ENCODE data around the gene PPP1R14C.

- TF ChIP-seq ARNTL (CRISPR knock-in tag; IDR thresholded peaks at IDR 0.05; ENCODE audit: borderline replicate concordance, low read depth) (no peak), BACH2 (CRISPR knock-in tag; IDR thresholded peaks at IDR 0.05; ENCODE audit: borderline replicate concordance) (no peak), SNAI2 (CRISPR knock-in tag; IDR thresholded peaks at IDR 0.05) (no peak), ZC3H10 (CRISPR knock-in tag; IDR thresholded peaks at IDR 0.05) (no peak), ZFP3 (CRISPR knock-in tag; IDR thresholded peaks at IDR 0.05) (no peak), GLIS3 (CRISPR knock-in tag; IDR thresholded peaks at IDR 0.05) (no peak), ISL1 (CRISPR knock-in tag; IDR thresholded peaks at IDR 0.05) (no peak), ZNF565 (CRISPR knock-in tag; conservative IDR thresholded peaks at IDR 0.05; ENCODE audit: low read depth) (no peak), POU6F1 (CRISPR knock-in tag; IDR thresholded peaks at IDR 0.05; ENCODE audit: borderline replicate concordance, low read depth) (no peak), TOX (CRISPR knock-in tag; IDR thresholded peaks at IDR 0.05; ENCODE audit: borderline replicate concordance) (no peak)
- TF ChIP-seq, protein P1, sequence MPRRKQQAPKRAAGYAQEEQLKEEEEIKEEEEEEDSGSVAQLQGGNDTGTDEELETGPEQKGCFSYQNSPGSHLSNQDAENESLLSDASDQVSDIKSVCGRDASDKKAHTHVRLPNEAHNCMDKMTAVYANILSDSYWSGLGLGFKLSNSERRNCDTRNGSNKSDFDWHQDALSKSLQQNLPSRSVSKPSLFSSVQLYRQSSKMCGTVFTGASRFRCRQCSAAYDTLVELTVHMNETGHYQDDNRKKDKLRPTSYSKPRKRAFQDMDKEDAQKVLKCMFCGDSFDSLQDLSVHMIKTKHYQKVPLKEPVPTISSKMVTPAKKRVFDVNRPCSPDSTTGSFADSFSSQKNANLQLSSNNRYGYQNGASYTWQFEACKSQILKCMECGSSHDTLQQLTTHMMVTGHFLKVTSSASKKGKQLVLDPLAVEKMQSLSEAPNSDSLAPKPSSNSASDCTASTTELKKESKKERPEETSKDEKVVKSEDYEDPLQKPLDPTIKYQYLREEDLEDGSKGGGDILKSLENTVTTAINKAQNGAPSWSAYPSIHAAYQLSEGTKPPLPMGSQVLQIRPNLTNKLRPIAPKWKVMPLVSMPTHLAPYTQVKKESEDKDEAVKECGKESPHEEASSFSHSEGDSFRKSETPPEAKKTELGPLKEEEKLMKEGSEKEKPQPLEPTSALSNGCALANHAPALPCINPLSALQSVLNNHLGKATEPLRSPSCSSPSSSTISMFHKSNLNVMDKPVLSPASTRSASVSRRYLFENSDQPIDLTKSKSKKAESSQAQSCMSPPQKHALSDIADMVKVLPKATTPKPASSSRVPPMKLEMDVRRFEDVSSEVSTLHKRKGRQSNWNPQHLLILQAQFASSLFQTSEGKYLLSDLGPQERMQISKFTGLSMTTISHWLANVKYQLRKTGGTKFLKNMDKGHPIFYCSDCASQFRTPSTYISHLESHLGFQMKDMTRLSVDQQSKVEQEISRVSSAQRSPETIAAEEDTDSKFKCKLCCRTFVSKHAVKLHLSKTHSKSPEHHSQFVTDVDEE (CRISPR knock-in tag; IDR thresholded peaks at IDR 0.05), result no peak
Measured at GRCh38 chr6:150185732-150186117, 42.9 kb downstream of the PPP1R14C start.
